SW 1271 (cell line): ENCODE measurements around the gene LNPEP.
"Not testable (repeated sequence)": the region's sequence is repeated elsewhere in the genome, so short reads cannot be mapped to it uniquely, and the experiment has no call there.

Experiments
- DNase-seq, 2 experiments: peaks; one replicate each; lab custom pipeline; 2025; lab: John Stamatoyannopoulos, UW

Gene LNPEP

DNA sequence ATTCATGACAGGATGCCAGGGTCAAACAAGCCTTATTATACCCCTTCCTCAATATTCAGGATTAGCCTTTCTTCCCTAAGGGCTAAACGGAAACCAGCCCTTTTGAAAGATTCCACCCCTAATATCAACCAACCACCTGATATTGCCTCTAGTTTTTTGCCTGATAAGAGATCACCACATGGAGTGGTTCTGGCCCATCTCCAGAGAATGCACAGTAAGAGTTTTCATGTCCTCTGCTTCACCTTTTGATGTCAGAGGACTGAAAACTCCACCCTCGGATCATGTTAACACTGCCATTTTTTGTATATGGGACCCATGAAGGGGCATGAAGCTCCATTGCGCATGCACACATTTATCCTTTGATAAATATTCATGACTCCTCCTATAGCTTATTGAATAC is 5.8 kb upstream of the LNPEP start:
- no peak for DNase-seq

DNA sequence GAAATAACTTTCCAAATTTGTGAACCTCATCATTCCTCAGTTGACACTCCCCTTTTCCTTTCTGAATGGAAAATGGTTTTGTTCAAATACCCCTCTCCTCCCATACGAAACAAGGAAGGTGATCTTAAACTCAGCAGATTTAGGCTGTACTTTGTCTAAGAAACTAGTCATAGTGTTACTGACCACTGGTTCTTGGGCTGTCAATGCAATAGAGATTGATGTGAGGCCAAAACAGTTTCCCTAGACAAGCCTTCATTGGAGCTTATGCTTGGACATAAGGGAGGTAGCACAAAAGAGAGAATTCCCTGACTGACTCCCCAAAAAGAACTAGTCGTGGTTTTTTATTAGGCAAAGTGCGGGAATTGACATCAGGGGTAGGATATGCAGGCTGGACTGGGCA is 5.3 kb upstream of the LNPEP start:
- no peak for DNase-seq

DNA sequence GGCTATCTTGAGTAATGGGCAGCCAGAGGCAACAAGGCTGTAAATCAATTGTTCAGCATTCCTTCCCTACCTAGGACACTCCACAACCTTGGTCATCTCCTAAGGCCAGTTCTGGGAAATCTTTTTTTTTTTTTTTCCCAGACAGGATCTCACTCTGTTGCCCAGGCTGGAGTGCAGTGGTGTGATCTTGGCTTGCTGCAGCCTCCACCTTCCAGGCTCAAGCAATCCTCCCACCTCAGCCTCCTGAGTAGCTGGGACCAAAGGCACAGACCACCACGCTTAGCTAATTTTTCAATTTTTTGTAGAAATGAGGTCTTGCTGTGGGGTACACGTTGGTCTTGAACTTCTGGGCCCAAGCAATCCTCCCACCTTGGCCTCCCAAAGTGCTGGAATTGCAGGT is 4.8 kb upstream of the LNPEP start:
- not testable (repeated sequence) for DNase-seq

DNA sequence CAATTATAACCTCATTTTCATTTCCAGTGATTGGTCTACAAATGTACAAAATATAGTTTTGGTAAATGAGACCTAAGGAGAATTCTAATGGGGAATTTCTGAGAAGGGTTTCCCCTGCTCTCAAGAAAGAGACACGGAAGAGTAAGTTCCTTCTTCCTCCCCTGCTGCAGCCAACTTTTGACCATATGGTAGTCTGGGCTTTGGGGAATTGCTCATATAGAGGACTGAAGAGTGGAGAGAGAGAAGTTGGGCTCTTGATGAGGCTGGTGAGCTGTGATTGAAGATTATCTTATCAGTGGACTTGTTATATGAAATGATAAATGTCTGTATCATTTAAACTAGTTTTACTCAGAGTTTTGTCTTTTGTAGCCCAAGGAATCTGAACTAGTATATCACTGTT is 4.3 kb upstream of the LNPEP start:
- DNase-seq = no peak

DNA sequence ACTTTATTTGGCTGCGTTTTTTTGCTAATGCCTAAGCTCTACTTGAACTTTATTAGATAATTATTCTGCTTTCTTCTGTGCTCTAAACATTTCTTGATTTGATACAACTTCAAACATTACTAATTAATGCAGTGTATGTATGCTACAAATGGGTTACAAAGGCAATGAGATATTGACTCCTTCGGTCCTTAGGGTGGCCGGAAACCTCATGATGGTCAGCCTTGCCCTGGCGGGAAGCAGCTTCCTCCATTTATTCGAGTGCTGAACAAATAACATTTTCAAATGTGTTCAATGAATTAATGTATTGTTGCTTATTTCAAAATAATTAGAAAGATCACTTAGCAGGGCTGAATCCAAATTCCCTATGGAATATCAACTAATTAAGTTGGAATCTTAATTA is 3.9 kb upstream of the LNPEP start:
- no peak for DNase-seq

DNA sequence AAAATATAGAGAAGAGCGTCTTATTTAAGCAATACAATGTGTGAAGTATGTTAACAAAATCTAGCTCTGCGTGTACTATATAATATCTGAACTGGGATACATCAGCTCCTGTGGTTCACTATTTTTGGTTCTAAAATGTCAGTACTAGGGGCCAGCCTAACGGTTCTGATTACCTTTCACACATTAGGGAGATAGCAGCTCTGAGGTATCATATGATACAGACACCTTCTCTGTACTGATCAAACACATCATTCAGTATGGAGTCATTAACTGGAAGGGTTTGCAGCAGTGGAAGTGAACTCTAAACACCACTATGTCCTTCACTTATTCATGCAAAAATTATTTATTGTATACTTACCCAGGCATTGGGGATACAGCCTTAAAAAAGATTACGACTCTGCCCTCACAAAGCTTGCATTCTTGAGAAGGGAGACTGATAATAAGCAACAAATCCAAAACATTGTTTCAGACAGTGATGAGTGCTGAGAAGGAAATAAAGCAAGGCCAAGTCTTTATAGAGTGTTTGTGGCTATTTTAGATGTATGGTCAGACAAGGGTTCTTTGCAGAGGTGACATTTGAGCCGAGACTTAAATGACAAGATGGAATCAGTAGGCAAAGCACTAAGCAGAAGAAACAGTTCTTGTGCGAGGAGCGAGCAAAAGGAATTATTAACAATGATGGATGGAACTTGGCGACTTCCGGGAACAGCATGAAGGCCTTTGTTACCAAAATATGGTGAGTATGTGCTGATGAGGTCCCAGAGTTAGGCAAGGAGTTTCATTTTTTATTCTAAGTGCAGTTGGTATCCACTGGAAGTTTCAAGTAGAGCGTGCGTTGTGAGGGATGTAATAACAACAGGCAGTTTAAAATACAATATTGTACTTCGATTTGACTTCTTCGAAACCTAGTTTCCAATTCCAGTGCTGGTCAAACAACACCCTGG is 1.8 kb upstream of the LNPEP start:
- no peak for DNase-seq

DNA sequence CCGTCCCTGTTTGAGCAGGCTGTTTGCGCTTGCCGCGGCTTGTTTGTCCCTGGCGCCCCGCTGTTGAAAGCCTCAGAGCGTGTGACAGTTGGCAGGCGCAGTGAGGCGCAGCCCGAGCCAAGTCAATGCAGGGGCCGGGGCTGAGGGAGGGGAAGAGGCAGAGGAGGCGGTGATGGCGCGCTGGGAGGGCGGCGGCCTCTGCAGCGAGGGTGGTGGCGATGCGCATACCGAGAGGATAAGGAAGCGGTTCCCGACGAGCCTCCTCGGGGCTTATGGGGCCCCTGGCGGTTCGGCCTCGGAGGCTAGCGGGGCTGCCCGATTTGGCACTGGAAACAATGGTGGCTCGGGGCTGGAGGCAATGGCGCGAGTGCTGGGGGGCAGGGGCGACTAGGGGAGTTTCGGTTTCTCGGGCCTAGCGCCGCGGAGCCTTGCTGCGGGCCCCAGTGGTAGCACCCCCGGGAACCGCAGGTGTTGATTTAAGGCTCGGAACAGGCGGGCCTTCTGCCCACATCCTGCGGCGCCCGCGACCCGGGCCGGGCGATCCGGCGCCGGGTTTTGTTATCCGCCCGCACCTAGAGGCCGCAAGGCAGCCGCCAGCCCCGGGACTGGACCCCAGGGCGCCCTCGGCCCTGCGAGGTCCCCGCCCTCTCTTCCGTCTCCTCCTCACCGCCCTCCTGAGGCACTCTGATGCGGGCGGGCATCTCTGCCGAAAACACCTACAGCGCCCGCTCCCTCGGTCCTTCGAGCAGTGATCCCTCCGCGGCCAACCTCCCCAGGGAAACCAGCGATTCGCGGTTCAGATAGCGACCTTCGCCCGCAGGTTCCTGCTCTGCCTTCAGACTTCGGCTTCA is 947 bp upstream of the LNPEP start:
- DNase-seq = peak; percentile 90 to 97

DNA sequence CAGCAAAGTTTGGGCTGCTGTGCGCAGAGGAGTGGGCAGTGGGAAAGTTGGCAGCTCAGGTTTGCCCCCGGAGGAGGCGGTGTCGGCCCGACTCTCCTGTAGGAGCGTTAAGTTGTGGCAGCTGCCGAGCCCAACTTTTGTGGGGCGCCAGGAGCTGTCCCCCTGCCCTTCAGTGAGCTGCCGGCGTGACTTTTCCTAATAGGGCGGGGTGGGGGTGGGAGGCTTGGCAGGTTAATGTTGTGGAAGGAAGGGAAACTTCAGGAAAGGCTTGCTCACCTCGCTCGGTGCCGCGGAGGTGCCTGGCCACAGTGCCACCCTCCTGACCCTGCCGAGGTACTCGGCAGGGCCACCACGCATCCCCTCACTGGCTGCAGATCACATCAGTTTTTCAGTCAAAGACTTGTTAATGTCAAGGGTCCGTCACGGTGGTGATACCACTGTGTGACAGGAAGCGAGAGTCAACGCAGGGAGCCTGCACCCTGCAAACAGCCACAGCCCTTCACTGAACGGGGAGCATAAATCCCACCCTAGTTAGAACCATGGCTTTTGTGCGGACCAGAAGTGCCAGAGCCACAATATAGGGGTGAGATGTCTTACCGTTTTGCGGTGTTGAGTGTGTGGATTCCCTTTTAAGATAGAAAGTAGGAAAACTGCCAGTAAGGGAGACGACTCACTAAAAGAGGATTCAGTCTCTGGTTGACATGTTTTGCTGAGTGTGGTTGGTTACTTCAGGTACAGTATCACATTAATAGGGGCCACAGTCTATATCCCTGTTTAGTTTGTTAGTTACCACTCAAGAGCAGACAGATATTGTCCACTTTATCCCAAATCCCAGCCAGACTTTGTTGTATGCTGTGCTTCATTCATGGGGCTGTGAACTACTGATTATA is 796 bp downstream of the LNPEP start:
- DNase-seq = peak; percentile 12 to 60

DNA sequence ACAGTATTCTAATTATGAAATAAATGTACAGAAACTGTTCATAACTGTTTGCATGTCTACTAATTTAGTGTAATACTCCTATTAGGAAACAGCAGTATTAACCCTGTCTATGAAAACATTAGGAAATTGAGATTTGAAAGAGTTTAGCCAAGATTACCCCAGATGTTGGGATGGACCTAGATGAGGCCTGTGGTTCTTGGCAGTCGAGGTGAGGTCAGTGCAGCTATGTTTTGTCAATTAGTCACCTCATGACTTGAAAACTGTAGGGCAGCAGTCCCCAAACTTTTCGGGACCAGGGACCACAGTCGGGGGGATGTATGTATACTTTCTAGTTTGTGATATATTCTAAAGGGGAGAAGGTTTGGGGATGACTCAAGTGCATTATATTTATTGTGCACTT is 4.7 kb downstream of the LNPEP start:
- no peak for DNase-seq

DNA sequence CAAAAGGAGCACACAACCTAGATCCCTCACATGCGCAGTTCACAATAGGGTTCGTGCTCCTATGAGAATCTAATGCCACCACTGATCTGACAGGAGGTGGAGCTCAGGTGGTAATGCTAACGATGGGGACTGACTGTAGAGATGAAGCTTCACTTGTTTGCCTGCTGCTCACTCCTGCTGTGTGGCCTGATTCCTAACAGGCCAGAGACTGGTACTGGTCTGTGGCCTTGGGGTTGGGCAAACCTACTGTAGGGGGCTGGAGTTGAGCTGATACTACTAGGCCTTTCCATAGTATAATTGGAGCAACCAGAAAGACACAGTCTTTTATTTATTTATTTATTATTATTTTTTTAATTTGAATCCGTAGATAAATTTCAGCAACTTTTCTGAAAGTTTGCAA is 5.3 kb downstream of the LNPEP start:
- DNase-seq = no peak

DNA sequence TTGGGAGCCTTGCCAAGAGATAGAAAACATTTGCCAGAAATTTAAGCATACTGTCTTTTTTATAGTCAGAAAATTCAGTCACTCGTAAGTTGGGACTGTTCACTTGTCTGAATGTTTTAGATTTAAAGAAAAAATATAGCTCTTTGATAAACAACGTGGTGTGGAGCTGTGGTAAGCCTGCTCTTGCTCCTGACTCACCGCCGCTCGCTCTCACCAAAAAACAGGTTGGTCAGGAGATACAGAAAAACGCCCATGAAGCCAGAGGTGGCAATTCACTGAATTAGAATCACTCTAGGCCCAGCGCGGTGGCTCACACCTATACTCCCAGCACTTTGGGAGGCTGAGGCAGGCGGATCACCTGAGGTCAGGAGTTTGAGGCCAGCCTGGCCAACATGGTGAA is 6.2 kb downstream of the LNPEP start:
- DNase-seq = no peak

DNA sequence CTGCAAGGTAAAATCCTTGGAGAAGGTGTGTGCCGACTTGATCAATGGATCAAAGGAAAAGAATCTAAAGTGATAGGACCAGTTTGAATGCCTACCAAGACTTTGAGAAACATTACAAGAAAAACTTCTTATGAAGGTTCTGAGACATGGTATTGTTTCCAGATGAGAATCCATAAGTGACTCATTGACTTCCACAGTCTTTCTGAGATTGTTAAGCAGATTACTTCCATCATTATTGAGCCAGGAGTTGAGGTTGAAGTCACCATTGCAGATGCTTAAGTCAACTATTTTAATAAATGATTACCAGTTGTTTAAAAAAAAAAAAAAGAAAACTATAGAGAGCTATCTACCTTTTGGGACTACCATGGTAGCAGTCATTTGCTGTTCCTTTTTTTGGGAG is 7.0 kb downstream of the LNPEP start:
- no peak for DNase-seq

DNA sequence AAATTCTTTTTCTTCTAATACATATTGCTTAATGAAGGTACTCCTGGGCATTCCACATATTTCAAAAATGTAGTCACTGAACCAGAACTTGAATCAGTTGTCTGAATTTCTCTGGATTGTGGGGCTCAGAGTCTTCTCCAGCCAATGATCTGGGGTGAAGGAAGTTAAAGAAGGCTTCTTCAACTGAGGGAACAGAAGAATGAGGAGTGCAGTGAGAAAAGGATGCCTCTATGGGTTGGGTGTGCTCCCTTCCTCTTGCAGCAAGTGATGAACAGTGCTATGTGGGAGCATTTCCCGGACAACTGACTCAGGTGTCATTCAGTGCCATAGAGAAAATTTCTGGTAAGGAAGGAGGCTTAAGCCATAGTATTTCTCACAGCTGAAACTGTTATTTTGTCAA is 7.9 kb downstream of the LNPEP start:
- DNase-seq = no peak

DNA sequence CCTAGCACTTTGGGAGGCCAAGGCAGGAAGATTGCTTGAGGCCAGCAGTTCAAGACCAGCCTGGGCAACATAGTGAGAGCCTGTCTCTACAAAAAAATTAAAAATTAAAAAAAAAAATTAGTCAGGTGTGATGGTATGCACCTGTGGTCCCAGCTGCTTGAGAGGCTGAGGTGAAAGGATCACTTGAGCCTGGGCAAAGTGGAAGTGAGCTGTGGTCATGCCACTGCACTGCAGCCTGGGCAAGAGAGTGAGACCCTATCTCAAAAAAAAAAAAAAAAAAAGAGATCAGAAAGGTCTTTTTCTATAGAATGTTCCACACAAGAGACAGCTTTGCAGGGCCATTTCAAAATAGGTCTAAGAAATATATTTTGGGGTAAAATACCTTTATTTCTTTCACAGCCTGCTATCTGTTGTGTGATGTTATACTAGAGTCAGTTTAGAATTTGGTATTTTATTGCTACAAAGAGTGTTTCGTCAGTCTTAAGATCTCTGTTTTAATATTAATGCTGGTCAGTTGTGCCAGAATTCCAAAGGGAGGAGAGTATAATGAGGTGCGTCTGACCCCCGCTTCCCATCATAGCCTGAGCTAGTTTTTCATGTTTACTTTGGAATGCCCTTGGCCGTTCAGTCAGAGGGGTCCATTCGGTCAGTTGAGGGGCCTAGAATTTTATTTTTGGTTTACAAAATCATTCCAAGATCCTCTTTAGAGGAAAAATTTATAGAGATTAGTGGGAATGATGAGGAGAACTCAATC is 9.4 kb downstream of the LNPEP start:
- DNase-seq = no peak

DNA sequence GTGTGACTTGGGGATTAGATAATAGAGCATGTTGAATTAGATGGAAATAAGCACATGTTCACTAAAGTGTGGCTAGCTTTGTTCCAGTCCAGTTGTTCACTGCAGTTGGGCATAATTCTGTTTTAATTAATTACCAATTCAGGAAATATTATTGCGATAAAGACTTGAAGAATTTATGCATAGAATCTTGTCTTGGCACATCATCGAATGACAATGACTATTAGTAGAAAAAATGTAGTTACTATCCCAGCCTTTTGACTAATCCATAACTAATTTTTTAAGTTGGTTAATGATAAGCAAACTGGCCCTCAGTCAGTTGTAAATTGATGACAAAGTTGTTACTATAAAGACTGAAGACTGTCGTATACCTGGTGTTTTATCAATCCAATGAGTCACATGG is 10.5 kb downstream of the LNPEP start:
- no peak for DNase-seq

DNA sequence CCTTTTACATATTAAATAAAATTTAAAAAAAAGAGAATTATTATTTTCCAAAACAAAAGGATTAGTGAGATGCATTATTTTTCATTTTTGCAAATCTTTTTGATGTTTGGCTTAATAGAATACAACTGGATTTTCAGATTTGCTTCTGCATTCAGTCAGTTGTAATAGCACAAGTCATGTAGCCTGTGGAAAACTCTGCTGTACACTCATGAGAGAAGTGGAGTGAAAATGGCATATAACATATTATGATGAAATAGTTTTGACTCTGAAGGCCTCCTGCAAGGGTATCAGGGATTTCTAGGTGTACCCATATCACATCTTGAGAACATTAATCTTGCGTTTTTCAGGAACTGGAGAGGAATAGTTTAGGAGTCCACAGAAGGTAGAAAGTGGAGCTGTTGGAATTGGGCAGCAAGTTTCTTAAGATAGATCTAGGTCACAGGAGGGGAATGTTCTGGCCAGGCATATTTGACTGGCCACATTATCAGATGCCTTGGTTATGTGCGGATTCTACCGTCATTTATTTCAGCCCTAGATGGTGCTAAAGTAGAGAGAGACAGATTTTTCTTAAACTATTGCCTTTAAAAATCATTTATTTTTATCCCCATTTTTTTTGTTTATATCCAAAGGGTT is 16.4 kb downstream of the LNPEP start:
- no peak for DNase-seq

DNA sequence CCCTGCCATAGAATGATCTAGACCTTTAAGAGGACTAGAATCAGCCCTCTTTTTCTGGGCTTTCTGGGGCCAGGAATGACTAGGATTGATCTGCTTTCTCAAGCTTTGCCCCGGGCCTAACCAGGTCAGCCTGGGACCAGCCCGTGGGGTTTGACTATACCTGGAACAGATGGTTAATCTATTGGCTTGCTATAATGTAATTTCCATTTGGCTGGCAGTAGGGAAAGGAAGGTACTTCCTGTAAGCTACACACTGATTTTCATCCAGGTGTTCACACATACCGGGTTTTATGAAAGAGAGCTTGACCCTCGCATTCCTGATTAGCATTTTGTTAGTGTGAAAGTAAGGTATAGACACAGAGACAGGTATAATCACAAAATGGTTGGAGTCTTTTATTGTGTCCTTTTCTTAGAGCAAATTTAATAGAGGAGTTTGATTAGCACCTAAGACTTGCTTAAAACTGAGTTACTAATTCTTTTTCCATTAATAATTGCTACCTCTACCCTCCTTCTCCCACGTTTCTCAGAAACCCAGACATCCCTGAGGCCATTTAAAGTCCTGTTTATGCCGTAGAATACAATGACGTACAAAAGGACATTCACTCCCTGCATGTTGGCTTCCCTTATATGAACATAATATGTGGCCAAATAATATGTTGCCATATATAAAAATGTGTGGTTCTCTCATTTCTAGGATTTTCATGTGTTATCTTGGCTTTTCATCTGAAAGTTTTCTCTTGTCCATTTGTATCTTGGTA is 17.3 kb downstream of the LNPEP start:
- DNase-seq = no peak

DNA sequence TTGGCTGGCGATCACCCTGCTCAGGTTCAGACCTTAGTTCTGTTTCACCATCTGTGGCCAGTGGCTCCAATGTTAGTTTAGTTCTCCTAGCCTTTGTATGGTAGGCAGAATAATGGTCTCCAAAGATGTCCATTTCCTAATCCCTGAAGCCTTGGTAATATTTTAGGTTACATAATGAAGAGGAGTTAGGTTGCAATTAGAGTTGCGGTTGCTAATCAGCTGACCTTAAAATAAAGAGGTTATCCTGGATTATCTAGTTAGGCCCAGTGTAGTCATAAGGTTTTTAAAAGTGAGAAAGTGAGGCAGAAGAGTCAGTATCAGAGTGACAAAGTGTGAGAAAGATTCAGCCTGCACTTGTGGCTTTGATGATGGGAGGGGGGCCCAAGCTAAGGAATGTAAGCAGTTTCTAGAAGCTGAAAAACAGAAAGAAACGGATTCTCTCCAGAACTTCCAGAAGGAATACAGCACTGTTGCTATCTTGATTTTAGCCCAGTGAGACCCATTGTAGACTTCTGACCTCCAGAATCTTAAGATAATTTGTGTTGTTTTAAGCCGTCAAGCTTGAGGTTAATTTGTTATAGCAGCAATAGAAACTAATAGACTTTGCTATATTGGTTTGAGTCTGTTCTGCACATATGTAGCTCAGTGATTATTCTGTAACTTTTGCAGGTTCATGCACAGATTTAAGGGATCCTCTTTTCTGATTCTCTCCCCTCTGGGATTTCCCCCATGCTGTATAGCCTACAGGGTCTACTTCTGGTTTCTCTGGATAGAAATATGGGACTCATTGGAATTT is 21.6 kb downstream of the LNPEP start:
- no peak for DNase-seq

DNA sequence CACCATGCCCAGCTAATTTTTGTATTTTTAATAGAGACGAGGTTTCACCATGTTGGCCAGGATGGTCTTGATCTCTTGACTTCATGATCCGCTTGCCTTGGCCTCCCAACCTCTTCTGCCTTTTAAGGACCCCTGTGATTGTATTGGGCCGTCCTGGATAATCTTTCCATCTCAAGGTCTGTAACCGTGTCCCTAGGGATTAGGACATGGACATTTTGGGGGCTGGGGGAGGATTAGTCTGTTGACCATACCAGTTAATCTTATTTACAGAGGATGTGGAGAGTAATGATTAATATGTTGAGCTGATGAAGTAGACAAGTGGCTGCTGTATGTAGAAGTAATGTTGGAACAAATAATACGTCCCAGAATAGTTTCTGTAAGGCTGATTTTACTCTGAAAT is 23.1 kb downstream of the LNPEP start:
- DNase-seq = no peak
